COR-L47 (cell line): Measurements from ENCODE around the gene UMAD1.

Experiments
- DNase-seq: peaks from one replicate; lab custom pipeline; 2025; lab: John Stamatoyannopoulos, UW

The UMAD1 gene

GRCh38 chr7:7830122-7830878 lies 189.7 kb downstream of the UMAD1 start:
- DNase-seq = peak; percentile 76

GRCh38 chr7:7832518-7832917 lies 192.0 kb downstream of the UMAD1 start:
- DNase-seq = no peak

- no peak for DNase-seq
Observed at GRCh38 chr7:7834761-7835160, 194.2 kb downstream of the UMAD1 start.

GRCh38 chr7:7841027-7841426 lies 200.5 kb downstream of the UMAD1 start:
- no peak for DNase-seq

GRCh38 chr7:7843240-7843639 lies 202.7 kb downstream of the UMAD1 start:
- no peak for DNase-seq

GRCh38 chr7:7843972-7844371 lies 203.4 kb downstream of the UMAD1 start:
- DNase-seq = no peak

GRCh38 chr7:7848246-7848645 lies 207.7 kb downstream of the UMAD1 start:
- DNase-seq = no peak

GRCh38 chr7:7848892-7849291 lies 208.3 kb downstream of the UMAD1 start:
- no peak for DNase-seq

- no peak for DNase-seq
Observed at GRCh38 chr7:7850150-7850549, 209.6 kb downstream of the UMAD1 start.

GRCh38 chr7:7851381-7851780 lies 210.8 kb downstream of the UMAD1 start:
- DNase-seq = no peak

- DNase-seq = no peak
Observed at GRCh38 chr7:7851991-7852390, 211.4 kb downstream of the UMAD1 start.

- DNase-seq = no peak
Observed at GRCh38 chr7:7857143-7857583, 216.6 kb downstream of the UMAD1 start.

- no peak for DNase-seq
Observed at GRCh38 chr7:7858559-7858958, 218.0 kb downstream of the UMAD1 start.

- DNase-seq = no peak
Observed at GRCh38 chr7:7859411-7859810, 218.9 kb downstream of the UMAD1 start.

GRCh38 chr7:7861211-7861633 lies 220.7 kb downstream of the UMAD1 start:
- DNase-seq = peak; percentile 42

GRCh38 chr7:7862393-7862792 lies 221.8 kb downstream of the UMAD1 start:
- no peak for DNase-seq

GRCh38 chr7:7867846-7868571 lies 227.5 kb downstream of the UMAD1 start:
- no peak for DNase-seq

GRCh38 chr7:7868572-7868899 lies 228.0 kb downstream of the UMAD1 start:
- no peak for DNase-seq

GRCh38 chr7:7869036-7869435 lies 228.5 kb downstream of the UMAD1 start:
- no peak for DNase-seq

GRCh38 chr7:7869651-7870050 lies 229.1 kb downstream of the UMAD1 start:
- no peak for DNase-seq

GRCh38 chr7:7870555-7870954 lies 230.0 kb downstream of the UMAD1 start:
- no peak for DNase-seq

- no peak for DNase-seq
Observed at GRCh38 chr7:7876419-7876818, 235.9 kb downstream of the UMAD1 start.

GRCh38 chr7:7881581-7881980 lies 241.0 kb downstream of the UMAD1 start:
- no peak for DNase-seq

GRCh38 chr7:7882888-7883287 lies 242.3 kb downstream of the UMAD1 start:
- DNase-seq = no peak
